GM19193 (cell line): ENCODE measurements around the gene C10orf105.

Experiments used
- POLR2A ChIP-seq: IDR thresholded peaks from 4 replicates; pipeline ENCODE4 v1.6.1; 2011; ENCODE audit not compliant: insufficient read depth, insufficient read length; ENCODE audit errors: extremely low read depth

C10orf105 gene

GRCh38 chr10:71719464-71720201 is at the start of gene C10orf105:
TSS of gene C10orf105 (minus strand) at chr10:71719778. CDS start at chr10:71716337, 3,441 bp downstream.
- TF ChIP-seq POLR2A: no peak

GRCh38 chr10:71767420-71768035 is 48.0 kb upstream of the C10orf105 start:
- TF ChIP-seq POLR2A: no peak

GRCh38 chr10:71766717-71767419 is 47.3 kb upstream of the C10orf105 start:
- TF ChIP-seq POLR2A: no peak

GRCh38 chr10:71765906-71766716 is 46.5 kb upstream of the C10orf105 start:
- no peak for TF ChIP-seq POLR2A

- no peak for TF ChIP-seq POLR2A
Measured at GRCh38 chr10:71765176-71765904, 45.8 kb upstream of the C10orf105 start.

GRCh38 chr10:71763352-71764127 is 44.0 kb upstream of the C10orf105 start:
- no peak for TF ChIP-seq POLR2A

GRCh38 chr10:71762324-71762723 is 42.7 kb upstream of the C10orf105 start:
- TF ChIP-seq POLR2A: no peak

- TF ChIP-seq POLR2A: no peak
Measured at GRCh38 chr10:71761541-71762113, 42.0 kb upstream of the C10orf105 start.

- no peak for TF ChIP-seq POLR2A
Measured at GRCh38 chr10:71761105-71761511, 41.5 kb upstream of the C10orf105 start.

- TF ChIP-seq POLR2A: no peak
Measured at GRCh38 chr10:71757399-71757922, 37.9 kb upstream of the C10orf105 start.

GRCh38 chr10:71756311-71757191 is 37.0 kb upstream of the C10orf105 start:
- TF ChIP-seq POLR2A: no peak
